GM21390 (cell line): Measurements from ENCODE around the gene PTPRD.

Experiments used
- ATAC-seq: cut with Tn5 transposase; IDR thresholded peaks from one replicate; pipeline ENCODE4 v1.9.1; 2021; ENCODE audit not compliant: unreplicated experiment

The PTPRD gene

DNA sequence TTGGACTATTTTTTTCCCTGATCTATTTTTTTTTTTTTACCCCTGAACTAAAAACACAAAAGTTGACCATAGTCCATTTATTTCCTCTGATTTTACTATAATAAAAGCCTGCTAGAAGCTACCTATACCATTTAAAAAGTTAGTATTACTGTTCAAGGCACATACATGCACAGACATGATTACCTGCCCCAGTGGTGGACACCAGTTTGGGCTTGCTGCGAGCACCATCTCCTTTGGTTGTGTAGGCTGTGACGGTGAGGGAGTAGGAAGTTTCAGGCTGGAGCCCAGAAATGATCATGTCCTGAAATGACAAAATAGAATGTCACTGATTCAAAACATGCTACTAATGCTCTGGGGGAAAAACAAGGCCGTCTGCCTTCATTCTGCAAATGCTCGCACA lies 2120.1 kb downstream of the PTPRD start:
- no peak for ATAC-seq

DNA sequence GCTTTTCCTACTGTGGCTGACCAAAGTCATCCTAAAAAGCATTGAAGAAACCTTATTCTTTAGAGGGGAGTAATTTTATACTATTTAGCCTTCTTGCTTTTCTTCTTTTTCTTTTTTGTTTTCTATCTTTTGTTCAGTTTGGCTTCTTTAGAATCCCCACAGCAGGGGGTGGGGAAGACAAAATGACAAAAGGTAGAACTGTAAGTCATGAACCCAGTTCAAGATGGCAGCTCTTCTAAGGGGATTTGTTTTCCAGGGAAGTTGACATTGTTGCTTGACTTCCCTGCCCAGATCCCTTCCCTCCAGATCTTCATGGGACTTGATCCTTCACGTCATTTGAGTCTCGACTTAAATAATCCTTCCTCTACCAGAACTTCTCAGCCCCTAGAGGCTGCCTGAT lies 2120.8 kb downstream of the PTPRD start:
- no peak for ATAC-seq

DNA sequence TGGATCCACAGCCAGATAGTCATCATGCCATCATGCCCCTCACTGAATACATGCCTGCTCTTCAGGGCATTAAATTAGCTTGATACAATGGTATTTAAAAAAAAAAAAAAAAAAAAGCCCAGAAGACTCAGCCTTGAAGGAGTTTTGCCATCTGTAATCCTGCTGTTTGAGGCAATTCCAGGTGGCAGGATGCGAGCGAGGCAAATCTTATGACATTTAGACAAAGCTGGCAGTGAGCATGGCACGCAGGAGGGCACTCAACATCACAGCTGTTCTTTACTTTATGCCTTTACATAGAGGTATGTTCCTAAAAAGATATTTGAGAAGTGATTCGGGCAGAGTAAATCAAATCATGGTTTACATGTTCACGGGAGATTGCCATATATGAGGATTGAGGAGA lies 2121.2 kb downstream of the PTPRD start:
- ATAC-seq, result no peak

DNA sequence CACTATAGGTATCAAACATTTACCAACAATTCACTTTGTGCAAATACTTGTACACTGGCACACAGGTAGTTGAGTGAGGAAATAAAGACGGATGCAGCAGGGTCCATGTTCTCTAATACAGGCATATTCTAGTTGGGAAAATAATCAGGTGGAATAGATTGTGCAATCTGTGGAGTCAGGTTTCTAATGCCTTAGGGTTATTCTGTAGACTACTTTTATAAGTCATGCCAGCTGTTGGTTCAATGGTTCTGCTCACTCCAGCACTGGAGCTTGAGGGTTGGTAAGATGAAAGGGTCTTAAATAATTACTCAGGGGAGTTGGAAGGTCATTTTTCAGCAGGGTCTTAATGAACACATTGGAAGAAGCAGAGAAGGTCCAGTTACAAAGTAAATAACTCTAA lies 2123.0 kb downstream of the PTPRD start:
- ATAC-seq, result no peak

GRCh38 chr9:8486095-8486494 lies 2126.7 kb downstream of the PTPRD start:
- ATAC-seq, result no peak

DNA sequence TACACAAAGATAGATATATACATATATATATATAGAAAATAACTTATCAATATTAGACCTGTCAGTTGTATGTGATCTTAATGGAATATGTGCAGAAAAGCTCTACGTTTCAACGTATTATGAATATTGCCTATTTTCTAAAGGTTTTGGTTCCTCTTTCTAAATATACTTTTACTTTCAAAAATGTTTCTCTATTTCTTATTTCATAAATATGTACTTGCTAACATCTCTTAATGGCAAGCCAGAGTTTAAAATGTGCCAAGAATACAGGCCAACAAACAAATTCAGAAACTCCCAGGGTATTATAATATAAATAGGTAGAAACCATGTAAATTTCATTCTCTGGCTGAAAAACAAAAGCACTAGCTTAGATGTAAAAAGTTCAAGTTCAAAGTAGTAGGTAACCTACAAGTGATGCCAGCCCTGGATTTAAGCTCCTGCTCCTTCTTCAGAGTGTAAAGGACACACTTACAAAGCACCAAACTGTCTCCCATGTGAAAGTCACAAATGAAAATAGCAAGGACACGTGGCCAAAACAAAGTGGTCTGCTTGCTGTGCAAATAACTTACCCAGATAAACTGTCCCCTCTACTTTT lies 2128.1 kb downstream of the PTPRD start:
- peak; percentile 59 for ATAC-seq

- no peak for ATAC-seq
Measured at GRCh38 chr9:8477450-8477849, 2135.4 kb downstream of the PTPRD start.

GRCh38 chr9:8474937-8475336 lies 2137.9 kb downstream of the PTPRD start:
- no peak for ATAC-seq

GRCh38 chr9:8473244-8474020 lies 2139.4 kb downstream of the PTPRD start:
- ATAC-seq, result no peak

GRCh38 chr9:8468045-8468637 lies 2144.7 kb downstream of the PTPRD start:
- no peak for ATAC-seq

DNA sequence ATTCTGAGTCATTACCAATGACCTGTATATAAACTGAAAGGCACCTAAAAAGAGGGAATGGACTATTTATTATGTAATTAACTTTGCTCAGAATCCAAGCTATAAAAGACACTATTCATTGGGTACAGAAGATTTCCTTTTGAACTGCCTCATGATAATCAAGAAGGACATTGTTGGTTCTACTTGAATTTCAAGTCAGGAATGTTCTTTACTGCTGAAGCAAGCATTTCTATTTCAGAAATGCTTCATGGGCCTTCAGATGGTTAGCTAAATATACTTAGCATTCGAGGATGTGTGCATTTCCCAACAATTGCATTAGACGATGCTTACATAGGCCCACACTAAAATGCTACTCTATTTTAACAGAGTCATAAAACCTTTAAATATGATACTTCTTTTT lies 2155.0 kb downstream of the PTPRD start:
- no peak for ATAC-seq

- ATAC-seq, result no peak
Measured at GRCh38 chr9:8457055-8457454, 2155.7 kb downstream of the PTPRD start.

DNA sequence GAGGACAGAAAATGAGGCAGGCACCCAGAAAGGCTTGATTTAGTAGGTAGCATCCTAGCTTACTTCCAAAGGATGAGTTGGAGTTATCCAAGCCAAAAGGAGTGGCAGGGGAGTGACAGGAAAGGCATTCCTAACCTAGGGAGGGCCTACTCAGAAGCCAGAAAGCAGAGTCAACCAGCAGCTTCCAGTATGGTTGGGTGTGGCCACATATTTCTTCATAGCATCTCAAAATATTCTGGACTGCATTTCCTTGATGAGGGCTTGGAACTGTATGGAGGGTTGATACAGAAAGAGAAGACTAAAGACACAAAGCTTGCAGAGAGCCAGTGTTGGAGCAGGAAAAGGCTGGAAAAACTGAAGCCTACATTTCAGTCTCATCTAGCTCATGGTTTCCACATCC lies 2156.5 kb downstream of the PTPRD start:
- ATAC-seq, result no peak

DNA sequence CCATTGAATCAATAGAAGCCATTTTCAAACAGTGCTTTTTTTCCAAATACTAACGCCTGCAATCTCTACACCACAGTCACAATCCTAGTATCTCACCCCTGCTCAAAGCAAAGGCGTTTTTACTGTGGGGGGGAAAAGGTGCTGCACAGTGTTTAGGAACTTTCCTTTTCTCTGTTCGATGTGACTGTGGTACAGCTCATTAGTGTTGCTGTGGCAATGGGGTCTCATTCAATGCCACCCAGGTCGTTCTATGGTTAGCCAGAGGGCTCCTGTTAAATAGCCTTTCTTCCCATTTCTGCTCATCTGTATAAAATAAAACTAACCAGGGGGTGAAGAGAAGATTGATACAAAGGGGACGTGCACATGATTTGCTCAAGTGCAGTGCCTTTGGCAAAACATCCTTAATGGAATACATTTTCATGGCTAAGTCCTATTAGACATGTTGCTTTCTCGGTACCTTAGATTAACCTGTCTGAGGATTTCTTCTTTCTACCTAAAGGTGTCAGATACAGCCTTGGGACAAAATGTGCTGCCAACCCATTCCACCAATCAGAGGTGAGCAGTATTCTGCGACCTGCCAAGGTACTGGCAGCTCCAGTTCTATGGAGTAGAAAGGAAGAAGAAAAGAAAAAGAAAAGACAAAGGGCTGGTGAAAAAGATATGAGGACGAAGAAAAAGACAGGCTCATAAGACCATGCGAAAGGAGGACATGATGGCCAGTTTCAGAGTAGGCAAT lies 2161.8 kb downstream of the PTPRD start:
- ATAC-seq, result no peak

DNA sequence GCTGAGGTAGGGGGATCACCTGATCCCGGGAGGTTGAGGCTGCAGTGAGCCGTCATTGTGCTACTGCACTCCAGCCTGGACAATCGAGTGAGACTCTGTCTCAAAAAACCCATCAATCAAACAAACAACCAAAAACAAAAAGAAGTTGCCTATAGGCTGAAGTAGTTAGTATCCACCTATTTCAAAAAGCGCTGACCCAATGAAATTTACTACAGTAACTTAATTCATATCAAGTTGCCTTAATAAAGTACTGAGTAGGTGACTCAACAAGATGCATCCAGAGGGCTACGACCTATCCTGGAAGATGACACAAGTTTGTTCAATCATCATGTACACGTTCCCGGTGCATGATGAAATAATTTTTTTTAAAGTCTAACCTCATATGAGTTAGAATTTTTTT lies 2164.6 kb downstream of the PTPRD start:
- ATAC-seq, result no peak

DNA sequence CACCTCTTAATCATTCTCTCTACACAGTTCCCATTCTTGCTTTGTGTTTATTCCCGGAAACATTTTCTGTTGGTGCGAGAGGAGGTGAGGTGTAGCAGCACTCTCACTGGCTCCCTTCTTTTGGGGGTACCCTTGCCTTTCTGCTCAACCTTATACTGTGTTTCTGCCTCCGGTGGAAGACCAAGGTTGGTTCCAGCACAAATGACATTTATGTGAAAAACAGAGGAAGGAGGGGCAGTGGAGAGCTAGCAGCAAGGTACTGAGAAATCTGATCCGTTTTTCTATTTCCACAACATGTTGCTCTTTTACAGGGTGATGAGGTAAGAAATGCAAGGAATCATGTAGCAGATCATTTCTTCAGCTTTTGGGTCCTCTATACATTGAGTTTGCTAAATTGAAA lies 2165.2 kb downstream of the PTPRD start:
- no peak for ATAC-seq

GRCh38 chr9:8437876-8438275 lies 2174.9 kb downstream of the PTPRD start:
- ATAC-seq, result no peak

DNA sequence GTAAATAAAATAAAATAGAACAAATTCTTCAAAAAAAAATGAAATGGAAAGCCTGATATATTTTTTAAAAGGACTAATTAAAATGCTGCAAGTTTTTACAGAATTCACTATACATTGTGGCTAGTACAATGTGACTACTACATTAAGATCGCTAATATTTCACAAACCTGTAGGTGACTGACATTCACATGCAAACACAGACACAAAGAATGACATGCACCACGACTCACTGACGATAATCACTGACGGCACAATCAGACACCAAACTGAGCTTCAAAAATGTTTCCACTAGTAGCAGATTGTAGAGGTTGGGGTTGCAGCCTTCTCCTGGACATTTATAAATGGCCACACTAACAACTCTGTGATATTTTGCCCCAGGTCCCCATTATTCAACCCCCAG lies 2175.5 kb downstream of the PTPRD start:
- no peak for ATAC-seq

- ATAC-seq, result no peak
Measured at GRCh38 chr9:8436786-8437185, 2176.0 kb downstream of the PTPRD start.

DNA sequence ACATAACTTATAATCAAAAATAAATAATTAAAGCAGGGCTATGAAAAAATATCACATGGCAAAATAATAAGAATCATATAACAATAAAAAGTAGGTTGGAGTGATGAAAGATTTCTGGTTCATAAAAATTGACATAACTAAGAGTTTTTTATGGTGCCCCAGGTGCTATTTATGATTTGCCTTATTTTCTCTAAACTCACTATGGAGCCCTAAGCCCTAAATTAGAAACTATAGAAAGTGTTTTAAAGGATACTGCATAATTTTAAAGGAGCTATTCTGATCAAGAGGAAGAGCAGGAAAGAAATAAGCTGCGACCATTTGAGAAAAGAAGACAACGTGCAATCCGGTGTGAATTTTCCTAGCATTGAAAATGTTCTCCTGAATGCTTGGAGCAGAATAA lies 2178.2 kb downstream of the PTPRD start:
- ATAC-seq, result no peak

DNA sequence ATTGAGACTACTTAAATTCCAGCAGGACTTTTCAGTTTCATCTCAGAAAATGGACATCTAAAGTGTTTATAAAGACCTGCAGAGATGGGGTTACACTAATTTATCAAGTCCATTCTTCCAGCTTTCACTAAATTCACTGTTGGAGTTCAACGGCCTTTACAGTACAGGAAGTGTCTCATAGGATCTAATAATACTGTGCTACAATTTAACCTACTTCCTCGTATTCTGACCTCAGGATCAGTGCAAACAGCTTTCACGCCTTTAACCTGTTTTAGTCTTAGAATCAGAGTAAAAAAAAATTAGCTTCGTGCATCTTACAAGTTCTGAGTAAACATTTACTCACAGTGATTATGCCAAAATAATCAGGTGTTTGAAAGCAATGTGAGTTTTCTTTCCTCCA lies 2180.6 kb downstream of the PTPRD start:
- no peak for ATAC-seq

- no peak for ATAC-seq
Measured at GRCh38 chr9:8431505-8431904, 2181.3 kb downstream of the PTPRD start.
